Measurements from ENCODE around the gene SNAI1. TPM values are rescaled to one million over a fixed set of nuclear protein-coding genes. Genes with fewer than 3 reads are reported as not detected.
"Not testable (repeated sequence)": the region's sequence is repeated elsewhere in the genome, so short reads cannot be mapped to it uniquely, and the experiment has no call there.

SNAI1 gene
- total RNA-seq, 3 donors from 2014 or later (not counting 1 experiment from before 2014, with no cell fraction given), result 1.5 to 2.4 (median 2.1) TPM

DNA sequence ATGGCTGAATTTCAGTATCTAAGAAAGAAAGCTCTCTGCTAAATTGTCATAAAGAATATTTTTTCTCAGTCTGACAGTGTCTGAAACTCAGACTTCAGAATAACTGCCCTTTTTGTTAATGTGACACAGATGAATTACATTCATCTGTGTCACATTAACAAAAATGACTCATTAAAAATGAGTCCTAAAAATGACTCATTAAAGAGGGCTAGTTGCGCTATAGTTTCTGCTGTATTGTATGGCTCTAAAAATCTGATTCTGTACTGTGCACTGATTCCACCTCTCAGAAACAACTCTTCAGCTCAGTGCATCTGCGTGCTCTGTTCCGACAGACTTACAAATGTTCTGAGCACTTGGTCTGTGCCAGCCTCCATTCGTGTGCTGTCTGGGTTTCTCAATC, 31.6 kb upstream of the SNAI1 start:
- H3K9me3 Mint-ChIP-seq, result no peaks in the 10 kb centered on the region
- ATAC-seq (no peak), DNase-seq (no peak)
- H3K27ac Mint-ChIP-seq, result peak overlapping the region in 1 of 2 donors; percentile 32
- 94% methylated on average over 4 of the region's 4 CpGs for WGBS (ENCODE audit: insufficient coverage)
- H3K4me1 Mint-ChIP-seq, result peaks cover 0 to 5% of the 10 kb centered on the region in 2 donors
- H3K4me1 ChIP-seq (ENCODE audit: control insufficient read depth, insufficient read depth, low read length), result no peaks in the 10 kb centered on the region
- H3K4me3 Mint-ChIP-seq, result no peak overlapping the region
- intact Hi-C loops (cut with micrococcal nuclease), result no loop called here
- no peaks in the 10 kb centered on the region for H3K9me3 ChIP-seq (ENCODE audit: control insufficient read depth, insufficient read depth, low read length)
- TF ChIP-seq, protein P1, sequence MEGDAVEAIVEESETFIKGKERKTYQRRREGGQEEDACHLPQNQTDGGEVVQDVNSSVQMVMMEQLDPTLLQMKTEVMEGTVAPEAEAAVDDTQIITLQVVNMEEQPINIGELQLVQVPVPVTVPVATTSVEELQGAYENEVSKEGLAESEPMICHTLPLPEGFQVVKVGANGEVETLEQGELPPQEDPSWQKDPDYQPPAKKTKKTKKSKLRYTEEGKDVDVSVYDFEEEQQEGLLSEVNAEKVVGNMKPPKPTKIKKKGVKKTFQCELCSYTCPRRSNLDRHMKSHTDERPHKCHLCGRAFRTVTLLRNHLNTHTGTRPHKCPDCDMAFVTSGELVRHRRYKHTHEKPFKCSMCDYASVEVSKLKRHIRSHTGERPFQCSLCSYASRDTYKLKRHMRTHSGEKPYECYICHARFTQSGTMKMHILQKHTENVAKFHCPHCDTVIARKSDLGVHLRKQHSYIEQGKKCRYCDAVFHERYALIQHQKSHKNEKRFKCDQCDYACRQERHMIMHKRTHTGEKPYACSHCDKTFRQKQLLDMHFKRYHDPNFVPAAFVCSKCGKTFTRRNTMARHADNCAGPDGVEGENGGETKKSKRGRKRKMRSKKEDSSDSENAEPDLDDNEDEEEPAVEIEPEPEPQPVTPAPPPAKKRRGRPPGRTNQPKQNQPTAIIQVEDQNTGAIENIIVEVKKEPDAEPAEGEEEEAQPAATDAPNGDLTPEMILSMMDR (IDR thresholded peaks at IDR 0.05), result no peak
- no peak overlapping the region for H3K4me3 ChIP-seq (ENCODE audit: low read length)
- H3K27me3 Mint-ChIP-seq (ENCODE audit: low read depth in 2 of 2), result no peaks in the 10 kb centered on the region
- peaks cover 9% of the 10 kb centered on the region for H3K36me3 Mint-ChIP-seq
- H3K36me3 ChIP-seq (ENCODE audit: control insufficient read depth, insufficient read depth, low read length), result peaks cover 68% of the 10 kb centered on the region
- H3K27ac ChIP-seq (ENCODE audit: low read length), result no peak overlapping the region
- H3K27me3 ChIP-seq (ENCODE audit: control insufficient read depth, insufficient read depth, low read length), result no peaks in the 10 kb centered on the region

DNA sequence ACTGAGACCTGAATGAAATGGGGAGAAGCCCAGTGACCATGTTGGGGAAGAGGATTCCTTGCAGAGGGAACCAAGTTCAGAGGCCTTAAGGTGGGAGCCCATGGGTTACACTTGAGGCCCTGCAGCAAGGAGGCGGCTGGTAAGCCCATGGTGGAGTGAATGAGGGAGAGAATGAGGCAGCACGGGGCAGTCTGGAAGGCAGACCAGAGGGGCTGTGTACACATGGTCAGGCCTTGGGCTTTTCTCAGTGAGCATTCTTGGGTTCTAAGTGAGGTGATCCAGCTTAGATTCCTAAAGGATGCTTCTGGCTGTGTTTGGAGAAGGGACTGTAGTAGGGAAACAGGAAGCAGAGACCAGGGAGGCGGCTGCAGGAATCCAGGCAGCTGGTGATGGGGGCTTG, 27.6 kb upstream of the SNAI1 start:
- DNase-seq (no peak), ATAC-seq (no peak)
- Histone ChIP-seq H3K27ac (ENCODE audit: low read length) (no peak overlapping the region), H3K4me3 (ENCODE audit: low read length) (no peak overlapping the region), H3K9me3 (ENCODE audit: control insufficient read depth, insufficient read depth, low read length) (no peaks in the 10 kb centered on the region), H3K4me1 (ENCODE audit: control insufficient read depth, insufficient read depth, low read length) (no peaks in the 10 kb centered on the region), H3K36me3 (ENCODE audit: control insufficient read depth, insufficient read depth, low read length) (peaks cover 48% of the 10 kb centered on the region), H3K27me3 (ENCODE audit: control insufficient read depth, insufficient read depth, low read length) (no peaks in the 10 kb centered on the region)
- Mint-ChIP-seq H3K9me3 (no peaks in the 10 kb centered on the region), H3K4me3 (no peak overlapping the region), H3K4me1 (no peaks in the 10 kb centered on the region), H3K36me3 (peaks cover 9% of the 10 kb centered on the region), H3K27ac (no peak overlapping the region), H3K27me3 (ENCODE audit: low read depth in 2 of 2) (no peaks in the 10 kb centered on the region)
- TF ChIP-seq, protein P1 (IDR thresholded peaks at IDR 0.05), result no peak
- intact Hi-C loops (cut with micrococcal nuclease), result no loop called here
- WGBS (ENCODE audit: insufficient coverage), result 98% methylated on average over 3 of the region's 3 CpGs

GRCh38 chr20:49955830-49956396, 26.9 kb upstream of the SNAI1 start:
- WGBS (ENCODE audit: insufficient coverage), result 95% methylated on average over 12 of the region's 12 CpGs
- H3K4me3 ChIP-seq (ENCODE audit: low read length); DNase-seq; H3K4me3 Mint-ChIP-seq; intact Hi-C loops (cut with micrococcal nuclease); H3K4me1 ChIP-seq (ENCODE audit: control insufficient read depth, insufficient read depth, low read length); H3K27ac Mint-ChIP-seq; H3K9me3 Mint-ChIP-seq; H3K36me3 Mint-ChIP-seq; H3K27ac ChIP-seq (ENCODE audit: low read length); H3K9me3 ChIP-seq (ENCODE audit: control insufficient read depth, insufficient read depth, low read length); H3K27me3 ChIP-seq (ENCODE audit: control insufficient read depth, insufficient read depth, low read length); ATAC-seq; H3K4me1 Mint-ChIP-seq; H3K27me3 Mint-ChIP-seq (ENCODE audit: low read depth in 2 of 2): not testable (repeated sequence)
- H3K36me3 ChIP-seq (ENCODE audit: control insufficient read depth, insufficient read depth, low read length), result peaks cover 42% of the 10 kb centered on the region

DNA sequence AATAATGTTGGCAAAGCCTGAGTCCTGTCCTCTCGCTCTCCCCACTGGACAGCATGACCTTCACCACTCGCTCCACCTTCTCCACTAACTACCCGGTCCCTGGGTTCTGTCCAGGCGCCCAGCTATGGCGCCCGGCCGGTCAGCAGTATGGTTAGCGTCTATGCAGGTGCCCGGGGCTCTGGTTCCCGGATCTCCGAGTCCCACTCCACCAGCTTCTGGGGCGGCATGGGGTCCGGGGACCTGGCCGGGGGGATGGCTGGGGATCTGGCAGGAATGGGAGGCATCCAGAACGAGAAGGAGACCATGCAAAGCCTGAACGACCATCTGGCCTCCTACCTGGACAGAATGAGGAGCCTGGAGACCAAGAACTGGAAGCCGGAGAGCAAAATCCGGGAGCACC, 26.1 kb upstream of the SNAI1 start:
- peak overlapping the region in 1 of 2 donors; percentile 22 for H3K27ac Mint-ChIP-seq
- peaks cover 37% of the 10 kb centered on the region for H3K36me3 ChIP-seq (ENCODE audit: control insufficient read depth, insufficient read depth, low read length)
- H3K27me3 Mint-ChIP-seq (ENCODE audit: low read depth in 2 of 2), result no peaks in the 10 kb centered on the region

DNA sequence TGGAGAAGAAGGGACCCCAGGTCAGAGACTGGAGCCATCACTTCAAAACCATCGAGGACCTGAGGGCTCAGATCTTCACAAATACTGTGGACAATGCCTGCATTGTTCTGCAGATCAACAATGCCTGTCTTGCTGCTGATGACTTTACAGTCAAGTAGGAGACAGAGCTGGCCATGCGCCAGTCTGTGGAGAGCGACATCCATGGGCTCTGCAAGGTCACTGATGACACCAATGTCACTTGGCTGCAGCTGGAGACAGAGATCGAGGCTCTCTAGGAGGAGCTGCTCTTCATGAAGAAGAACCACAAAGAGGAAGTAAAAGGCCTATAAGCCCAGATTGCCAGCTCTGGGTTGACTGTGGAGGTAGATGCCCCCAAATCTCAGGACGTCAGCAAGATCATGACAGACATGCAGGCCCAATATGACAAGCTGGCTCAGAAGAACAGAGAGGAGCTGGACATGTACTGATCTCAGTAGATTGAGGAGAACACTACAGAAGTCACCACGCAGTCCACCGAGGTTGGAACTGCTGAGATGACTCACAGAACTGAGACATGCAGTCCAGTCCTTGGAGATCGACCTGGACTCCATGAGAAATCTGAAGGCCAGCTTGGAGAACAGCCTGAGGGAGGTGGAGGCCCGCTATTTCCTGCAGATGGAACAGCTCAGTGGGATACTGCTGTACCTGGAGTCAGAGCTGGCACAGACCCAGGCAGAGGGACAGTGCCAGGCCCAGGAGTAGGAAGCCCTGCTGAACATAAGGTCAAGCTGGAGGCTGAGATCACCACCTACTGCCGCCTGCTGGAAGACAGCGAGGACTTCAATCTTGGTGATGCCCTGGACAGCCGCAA, 25.5 kb upstream of the SNAI1 start:
- H3K27ac ChIP-seq (ENCODE audit: low read length); ATAC-seq; intact Hi-C loops (cut with micrococcal nuclease); H3K9me3 Mint-ChIP-seq; DNase-seq; H3K4me3 ChIP-seq (ENCODE audit: low read length); H3K27me3 ChIP-seq (ENCODE audit: control insufficient read depth, insufficient read depth, low read length); H3K27me3 Mint-ChIP-seq (ENCODE audit: low read depth in 2 of 2); H3K36me3 Mint-ChIP-seq; H3K4me1 ChIP-seq (ENCODE audit: control insufficient read depth, insufficient read depth, low read length); H3K9me3 ChIP-seq (ENCODE audit: control insufficient read depth, insufficient read depth, low read length); H3K4me1 Mint-ChIP-seq; H3K4me3 Mint-ChIP-seq: not testable (repeated sequence)
- H3K27ac Mint-ChIP-seq, result peak overlapping the region in 1 of 2 donors; percentile 22
- H3K36me3 ChIP-seq (ENCODE audit: control insufficient read depth, insufficient read depth, low read length), result peaks cover 31% of the 10 kb centered on the region
- WGBS (ENCODE audit: insufficient coverage), result 82% methylated on average over 12 of the region's 12 CpGs

More for the DNA sequence above, 26.1 kb upstream of the SNAI1 start:
- H3K9me3 Mint-ChIP-seq, result no peaks in the 10 kb centered on the region
- TF ChIP-seq, protein P1 (IDR thresholded peaks at IDR 0.05), result no peak
- Histone ChIP-seq H3K27me3 (ENCODE audit: control insufficient read depth, insufficient read depth, low read length) (no peaks in the 10 kb centered on the region), H3K27ac (ENCODE audit: low read length) (no peak overlapping the region), H3K4me3 (ENCODE audit: low read length) (no peak overlapping the region), H3K4me1 (ENCODE audit: control insufficient read depth, insufficient read depth, low read length) (no peaks in the 10 kb centered on the region), H3K9me3 (ENCODE audit: control insufficient read depth, insufficient read depth, low read length) (no peaks in the 10 kb centered on the region)
- ATAC-seq (no peak), DNase-seq (no peak)
- WGBS (ENCODE audit: insufficient coverage), result 98% methylated on average over 18 of the region's 18 CpGs
- no peak overlapping the region for H3K4me3 Mint-ChIP-seq
- H3K36me3 Mint-ChIP-seq, result peaks cover 9% of the 10 kb centered on the region
- intact Hi-C loops (cut with micrococcal nuclease), result no loop called here
- H3K4me1 Mint-ChIP-seq, result no peaks in the 10 kb centered on the region

All from natural killer cell (primary cell).